A549 (cell line): Measurements from ENCODE around the gene BANF1. TPM values are rescaled to one million over a fixed set of nuclear protein-coding genes. Genes with fewer than 3 reads are reported as not detected.

Experiments
- ATAC-seq, 2 experiments: fragments of 200-7000 bp in 1 of 2; fragments of >200 bp in 1 of 2; cut with Nextera tagmentation in 1 of 2; cut with Tn5 transposase in 1 of 2; 3 replicates each; pipeline versions ENCODE4 v1.8.0 to v1.9.1; 2018 to 2020; ENCODE audit warnings: mild to moderate bottlenecking in 1 of 2, moderate library complexity in 1 of 2
- CTCF ChIA-PET: fragments of 300-600 bp; sonication (Branson Sonifier 250); formaldehyde crosslinking; extraction: SDS; loops from one replicate; lab custom pipeline; 2021; ENCODE audit warnings: antibody characterized with exemption, inconsistent platforms; lab: Yijun Ruan, JAX
- POLR2A ChIA-PET: fragments of 350-600 bp; formaldehyde crosslinking; extraction: SDS; loops from one replicate; lab custom pipeline; 2021; ENCODE audit warnings: antibody characterized with exemption, inconsistent platforms; lab: Yijun Ruan, JAX
- DNase-seq, 2 experiments: peaks; one replicate each; pipeline versions ENCODE4 v3.0.0 to v3.0.0-alpha.2; 2011 to 2016; ENCODE audit warnings: low read depth in 1 of 2, low spot score in 1 of 2
- FAIRE-seq: peaks from 2 replicates; lab custom pipeline; 2011; peaks lifted over from hg19 to GRCh38; lab: Jason Lieb, UNC
- H3K27ac ChIP-seq, 2 experiments: fragments of >200 bp; sonication (Bioruptor Twin); formaldehyde crosslinking; 3 replicates each; pipeline ENCODE4 v1.5.1; 2016 to 2017
- H3K4me1 ChIP-seq: fragments of >200 bp; sonication (Bioruptor Twin); formaldehyde crosslinking; 3 replicates; pipeline ENCODE4 v1.6.1; 2016
- H3K4me2 ChIP-seq: fragments of >200 bp; sonication (Bioruptor Twin); formaldehyde crosslinking; 3 replicates; pipeline ENCODE4 v1.6.1; 2016
- H3K4me3 ChIP-seq: fragments of >200 bp; sonication (Bioruptor Twin); formaldehyde crosslinking; 3 replicates; pipeline ENCODE4 v1.5.1; 2016
- H3K9me3 ChIP-seq: fragments of >200 bp; sonication (Bioruptor Twin); formaldehyde crosslinking; 3 replicates; pipeline ENCODE4 v1.6.1; 2016
- ATOH8 ChIP-seq: fragments of 250-450 bp; sonication (Bioruptor Pico); IDR thresholded peaks from 2 replicates; pipeline ENCODE4 v1.5.0; 2020; ENCODE audit warnings: low read depth, mild to moderate bottlenecking, moderate library complexity
- BCL3 ChIP-seq: fragments of >200 bp; sonication (Bioruptor Twin); formaldehyde crosslinking; IDR thresholded peaks from 3 replicates; pipeline ENCODE4 v1.6.1; 2016
- CBX2 ChIP-seq: fragments of 200-600 bp; sonication (generic); IDR thresholded peaks from 2 replicates; pipeline ENCODE4 v1.6.1; 2016; ENCODE audit warnings: low read depth, mild to moderate bottlenecking, borderline replicate concordance
- CEBPB ChIP-seq, 2 experiments: fragments of >200 bp in 1 of 2; sonication (Bioruptor Twin) in 1 of 2; formaldehyde crosslinking in 1 of 2; IDR thresholded peaks; 2 replicates each; pipeline ENCODE4 v1.6.1; 2012 to 2016
- E2F6 ChIP-seq: IDR thresholded peaks from 2 replicates; pipeline ENCODE4 v1.6.1; 2012; ENCODE audit warnings: low read depth, borderline replicate concordance
- EHF ChIP-seq: fragments of 250-450 bp; sonication (Bioruptor Pico); IDR thresholded peaks from 2 replicates; pipeline ENCODE4 v1.5.0; 2020; ENCODE audit warnings: mild to moderate bottlenecking
- EHMT2 ChIP-seq: fragments of 200-600 bp; sonication (generic); IDR thresholded peaks from 2 replicates; pipeline ENCODE4 v1.6.1; 2016; ENCODE audit warnings: antibody characterized with exemption, low read depth, mild to moderate bottlenecking, moderate library complexity
- FOSB ChIP-seq: fragments of 250-450 bp; sonication (Bioruptor Pico); IDR thresholded peaks from 2 replicates; pipeline ENCODE4 v1.5.0; 2020; ENCODE audit warnings: mild to moderate bottlenecking, moderate library complexity
- FOSL2 ChIP-seq, 2 experiments: fragments of 450-650 bp in 1 of 2; fragments of >200 bp in 1 of 2; sonication (Bioruptor Twin) in 1 of 2; formaldehyde crosslinking; IDR thresholded peaks; 2 replicates each; pipeline versions ENCODE4 v1.5.0 to v1.6.1; 2016 to 2020; ENCODE audit warnings: mild to moderate bottlenecking in 1 of 2, moderate library complexity in 1 of 2
- GATA3 ChIP-seq: IDR thresholded peaks from 2 replicates; pipeline ENCODE4 v1.6.1; 2012; ENCODE audit warnings: borderline replicate concordance
- HEYL ChIP-seq: fragments of 250-450 bp; sonication (Bioruptor Pico); IDR thresholded peaks from 2 replicates; pipeline ENCODE4 v1.8.0; 2021; ENCODE audit warnings: mild to moderate bottlenecking, moderate library complexity
- HOXB5 ChIP-seq: fragments of 250-450 bp; sonication (Bioruptor Pico); IDR thresholded peaks from 2 replicates; pipeline ENCODE4 v1.5.0; 2020; ENCODE audit warnings: mild to moderate bottlenecking, moderate library complexity
- NFE2L2 ChIP-seq: fragments of 150-350 bp; conservative IDR thresholded peaks from 2 replicates; pipeline ENCODE4 v1.6.1; 2014; ENCODE audit warnings: low read length
- PBX3 ChIP-seq: IDR thresholded peaks from 2 replicates; pipeline ENCODE4 v1.6.1; 2012
- POLR2A ChIP-seq: IDR thresholded peaks from 2 replicates; pipeline ENCODE4 v1.6.1; 2012; ENCODE audit warnings: mild to moderate bottlenecking, low read length
- RAD21 ChIP-seq, 2 experiments: fragments of >200 bp in 1 of 2; sonication (Bioruptor Twin) in 1 of 2; formaldehyde crosslinking in 1 of 2; IDR thresholded peaks in 1 of 2; conservative IDR thresholded peaks in 1 of 2; 2 replicates in 1 of 2; 3 replicates in 1 of 2; pipeline ENCODE4 v1.6.1; 2012 to 2018; ENCODE audit warnings: inconsistent platforms in 1 of 2
- REST ChIP-seq: fragments of 200-600 bp; sonication (generic); IDR thresholded peaks from 2 replicates; pipeline ENCODE4 v1.6.1; 2016; ENCODE audit warnings: antibody characterized with exemption, mild to moderate bottlenecking, moderate library complexity
- RNF2 ChIP-seq: fragments of 200-600 bp; sonication (generic); IDR thresholded peaks from 2 replicates; pipeline ENCODE4 v1.6.1; 2016; ENCODE audit warnings: low read depth, mild to moderate bottlenecking, antibody characterized with exemption, moderate library complexity, borderline replicate concordance
- TFCP2L1 ChIP-seq: fragments of 250-450 bp; sonication (Bioruptor Pico); IDR thresholded peaks from 2 replicates; pipeline ENCODE4 v1.5.0; 2021; ENCODE audit warnings: mild to moderate bottlenecking
- TP53 ChIP-seq: fragments of 250-450 bp; sonication (Bioruptor Pico); IDR thresholded peaks from 2 replicates; pipeline ENCODE4 v1.5.0; 2021; ENCODE audit warnings: mild to moderate bottlenecking, moderate library complexity
- ZFP36 ChIP-seq: fragments of 450-650 bp; IDR thresholded peaks from 2 replicates; pipeline ENCODE4 v1.6.1; 2014; ENCODE audit warnings: borderline replicate concordance; ENCODE audit not compliant: partially characterized antibody
- ZNF302 ChIP-seq: fragments of 250-450 bp; sonication (Bioruptor Pico); IDR thresholded peaks from 2 replicates; pipeline ENCODE4 v1.9.0; 2021; ENCODE audit warnings: inconsistent platforms, mild to moderate bottlenecking, moderate library complexity
- WGBS: methylation state at CpG from one replicate; pipeline ENCODE4 v1.1.6; 2017; ENCODE audit errors: missing lambda C conversion rate; 5-methylcytosine and 5-hydroxymethylcytosine counted together
- polyA plus RNA-seq, 4 experiments: library from polyadenylated mRNA; depleted of rRNA in 3 of 4; stranded (reverse); fragments of >200 nt; fragmentation: RNase III in 1 of 4; extraction: RNeasy Plus Mini Kit Qiagen cat#74134 plus additional on column Dnase treatment in 1 of 4; gene quantifications; 2 replicates in 3 of 4; 3 replicates in 1 of 4; pipeline ENCODE4 v1.2.3, GENCODE V29; 2011 to 2017

The BANF1 gene
- polyA plus RNA-seq, 2 of the 4 experiments (the other 2 are of a cell fraction) = 309 to 399 TPM

GRCh38 chr11:66032957-66033735, 30.8 kb downstream of the BANF1 start (continued):
- TF ChIP-seq CEBPB (IDR thresholded peaks at IDR 0.05) (no peak), CBX2 (no peak), POLR2A (no peak), REST (no peak)

- Histone ChIP-seq H3K27ac (no peak overlapping the region), H3K9me3 (peaks cover 12% of the 10 kb centered on the region), H3K4me3 (no peak overlapping the region), H3K4me1 (no peaks in the 10 kb centered on the region), H3K4me2 (no peak overlapping the region)
- DNase-seq (no peak), ATAC-seq (peak; percentile 44 to 60; a peak in 4 of 6 replicates), FAIRE-seq (no peak)
- ChIA-PET CTCF (interaction anchor here (1.4 to 15.8 kb wide), 5 partner anchors 9 to 100 kb away, joined by 3 to 188 read pairs (median 13); no protein-coding TSS in a partner anchor), POLR2A (no interaction called here)
- WGBS = 46% methylated on average over 7 of the region's 9 CpGs
- peak in 1 of 2 experiments; percentile 3; a peak in 1 of 5 replicates for TF ChIP-seq RAD21 (conservative IDR thresholded peaks at IDR 0.05 in 1 of 2, IDR thresholded peaks at IDR 0.05 in 1 of 2)
- TF ChIP-seq HEYL = no peak
These were observed 33.5 kb downstream of the BANF1 start for GRCh38 chr11:66035653-66036333.

GRCh38 chr11:66036334-66036710, 34.0 kb downstream of the BANF1 start:
- no peaks in the 10 kb centered on the region for H3K4me1 ChIP-seq
- H3K27ac ChIP-seq = no peak overlapping the region
- peaks cover 12% of the 10 kb centered on the region for H3K9me3 ChIP-seq
- WGBS = 41% methylated on average over 5 of the region's 5 CpGs
- ATAC-seq (no peak), FAIRE-seq (no peak), DNase-seq (no peak)
- POLR2A ChIA-PET = no interaction called here
- no peak overlapping the region for H3K4me2 ChIP-seq
- H3K4me3 ChIP-seq = no peak overlapping the region
- CTCF ChIA-PET = interaction anchor here (1.4 to 15.8 kb wide), 5 partner anchors 8 to 100 kb away, joined by 3 to 188 read pairs (median 13); no protein-coding TSS in a partner anchor
- TF ChIP-seq BCL3 (no peak), FOSB (CRISPR knock-in tag) (no peak), PBX3 (no peak), EHF (CRISPR knock-in tag) (no peak), ZNF302 (CRISPR knock-in tag) (no peak), ZFP36 (no peak), HOXB5 (no peak), TP53 (CRISPR knock-in tag) (no peak), TFCP2L1 (CRISPR knock-in tag) (no peak), RNF2 (no peak), RAD21 (conservative IDR thresholded peaks at IDR 0.05 in 1 of 2, IDR thresholded peaks at IDR 0.05 in 1 of 2) (no peak), E2F6 (no peak), NFE2L2 (no peak), EHMT2 (no peak), ATOH8 (CRISPR knock-in tag) (no peak), FOSL2 (IDR thresholded peaks at IDR 0.05) (no peak), FOSL2 (CRISPR knock-in tag; IDR thresholded peaks at IDR 0.05) (no peak), GATA3 (no peak)
